IMR-90 (cell line): Measurements from ENCODE around the gene PARP16. TPM values are rescaled to one million over a fixed set of nuclear protein-coding genes. Genes with fewer than 3 reads are reported as not detected.

Experiments used
- ATAC-seq: fragments of 200-7000 bp; cut with Tn5 transposase; 2 replicates; pipeline ENCODE4 v1.9.1; 2020; ENCODE audit warnings: low read depth, mild to moderate bottlenecking, moderate library complexity
- BruUV-seq: library from RNA; stranded (reverse); fragments of 400-500 nt; replicated peaks from 2 replicates; lab custom pipeline; 2021; lab: Mats Ljungman, UMichigan
- CTCF ChIA-PET: fragments of 300-600 bp; formaldehyde crosslinking; extraction: SDS; loops from one replicate; lab custom pipeline; 2021; ENCODE audit warnings: antibody characterized with exemption; lab: Yijun Ruan, JAX
- POLR2A ChIA-PET: fragments of 300-600 bp; sonication (Branson Sonifier 250); formaldehyde crosslinking; loops from one replicate; lab custom pipeline; 2022; ENCODE audit warnings: antibody characterized with exemption; ENCODE audit not compliant: unreplicated experiment; lab: Charles Lee
- DNase-seq: peaks from one replicate; pipeline ENCODE4 v3.0.0; 2013
- H2AFZ ChIP-seq: replicated peaks from 2 replicates; pipeline ENCODE3; 2013; ENCODE audit warnings: low read length, mild to moderate bottlenecking; ENCODE audit not compliant: poor library complexity
- H2AK5ac ChIP-seq: 2 replicates; pipeline ENCODE4 v1.6.1; 2013; ENCODE audit warnings: low read depth, low read length, inconsistent platforms
- H2AK9ac ChIP-seq: replicated peaks from 2 replicates; pipeline ENCODE3; 2013; ENCODE audit warnings: mild to moderate bottlenecking, low read depth, low read length, moderate library complexity; ENCODE audit not compliant: poor library complexity
- H2BK120ac ChIP-seq: 2 replicates; pipeline ENCODE4 v1.6.1; 2013; ENCODE audit warnings: low read depth, low read length, inconsistent platforms
- H2BK15ac ChIP-seq: 3 replicates; pipeline ENCODE4 v1.6.1; 2013; ENCODE audit warnings: low read depth, low read length, inconsistent platforms
- H2BK20ac ChIP-seq: 2 replicates; pipeline ENCODE4 v1.6.1; 2013; ENCODE audit warnings: low read depth, mild to moderate bottlenecking, inconsistent platforms, low read length, moderate library complexity
- H2BK5ac ChIP-seq: 2 replicates; pipeline ENCODE4 v1.6.1; 2013; ENCODE audit warnings: mild to moderate bottlenecking, low read depth, low read length, inconsistent platforms; ENCODE audit not compliant: poor library complexity, severe bottlenecking
- H3K14ac ChIP-seq: replicated peaks from 2 replicates; pipeline ENCODE4 v1.6.1; 2013; ENCODE audit warnings: low read depth, low read length, inconsistent platforms
- H3K18ac ChIP-seq: 2 replicates; pipeline ENCODE4 v1.6.1; 2013; ENCODE audit warnings: low read depth, low read length, control low read depth
- H3K23ac ChIP-seq: 2 replicates; pipeline ENCODE4 v1.6.1; 2013; ENCODE audit warnings: low read depth, low read length, inconsistent platforms
- H3K27ac ChIP-seq: 2 replicates; pipeline ENCODE4 v1.5.1; 2013; ENCODE audit warnings: mild to moderate bottlenecking, control low read depth, low read length; ENCODE audit not compliant: insufficient read depth
- H3K27me3 ChIP-seq: 2 replicates; pipeline ENCODE4 v1.6.1; 2013; ENCODE audit warnings: low read length; ENCODE audit not compliant: control insufficient read depth, insufficient read depth
- H3K36me3 ChIP-seq: 2 replicates; pipeline ENCODE4 v1.6.1; 2013; ENCODE audit warnings: low read length, mixed read lengths; ENCODE audit not compliant: control insufficient read depth, insufficient read depth
- H3K4ac ChIP-seq: 2 replicates; pipeline ENCODE4 v1.6.1; 2013; ENCODE audit warnings: low read depth, low read length, inconsistent platforms
- H3K4me1 ChIP-seq: 2 replicates; pipeline ENCODE4 v1.6.1; 2013; ENCODE audit warnings: low read length, mixed read lengths; ENCODE audit not compliant: control insufficient read depth, insufficient read depth
- H3K4me2 ChIP-seq: 2 replicates; pipeline ENCODE4 v1.6.1; 2013; ENCODE audit warnings: low read depth, mild to moderate bottlenecking, control low read depth, low read length, moderate library complexity
- H3K4me3 ChIP-seq: 2 replicates; pipeline ENCODE4 v1.5.1; 2013; ENCODE audit warnings: low read depth, mild to moderate bottlenecking, control low read depth, low read length, moderate library complexity; ENCODE audit not compliant: insufficient read depth
- H3K56ac ChIP-seq: 2 replicates; pipeline ENCODE4 v1.6.1; 2013; ENCODE audit warnings: low read length, inconsistent platforms; ENCODE audit not compliant: insufficient read depth; ENCODE audit errors: extremely low read depth
- H3K79me1 ChIP-seq, 2 experiments: 2 replicates each; pipeline ENCODE4 v1.6.1; 2013; ENCODE audit warnings: low read length in 2 of 2, inconsistent platforms in 1 of 2, low read depth in 1 of 2
- H3K9ac ChIP-seq: 2 replicates; pipeline ENCODE4 v1.6.1; 2013; ENCODE audit warnings: low read depth, low read length, control low read depth
- H3K9me1 ChIP-seq: 2 replicates; pipeline ENCODE4 v1.6.1; 2013; ENCODE audit warnings: low read length, inconsistent platforms; ENCODE audit not compliant: insufficient read depth
- H3K9me3 ChIP-seq: 2 replicates; pipeline ENCODE4 v1.6.1; 2013; ENCODE audit warnings: low read length; ENCODE audit not compliant: control insufficient read depth, insufficient read depth
- H4K20me1 ChIP-seq: 2 replicates; pipeline ENCODE4 v1.6.1; 2013; ENCODE audit warnings: low read length, inconsistent platforms; ENCODE audit not compliant: insufficient read depth
- H4K5ac ChIP-seq: 2 replicates; pipeline ENCODE4 v1.6.1; 2013; ENCODE audit warnings: mild to moderate bottlenecking, low read depth, low read length, control low read depth
- H4K8ac ChIP-seq, 2 experiments: 2 replicates each; pipeline ENCODE4 v1.6.1; 2013; ENCODE audit warnings: low read depth in 2 of 2, low read length in 2 of 2, control low read depth in 1 of 2, inconsistent platforms in 1 of 2
- H4K91ac ChIP-seq: 2 replicates; pipeline ENCODE4 v1.6.1; 2013; ENCODE audit warnings: low read depth, low read length, inconsistent platforms; ENCODE audit not compliant: insufficient read depth
- BHLHE40 ChIP-seq: fragments of 150-350 bp; IDR thresholded peaks from 2 replicates; pipeline ENCODE4 v1.6.1; 2016; ENCODE audit warnings: mild to moderate bottlenecking, low read depth, low read length
- CHD1 ChIP-seq: IDR thresholded peaks from 2 replicates; pipeline ENCODE4 v1.6.1; 2012; ENCODE audit warnings: low read depth, low read length, improper control_type of control experiment
- CTCF ChIP-seq: conservative IDR thresholded peaks from 2 replicates; pipeline ENCODE4 v1.5.1; 2012; ENCODE audit warnings: mild to moderate bottlenecking, low read depth, low read length, improper control_type of control experiment
- ELK1 ChIP-seq: fragments of 150-350 bp; IDR thresholded peaks from 2 replicates; pipeline ENCODE4 v1.6.1; 2016; ENCODE audit warnings: low read depth, mild to moderate bottlenecking, low read length, moderate library complexity, borderline replicate concordance
- FOS ChIP-seq: fragments of 150-350 bp; IDR thresholded peaks from 2 replicates; pipeline ENCODE4 v1.6.1; 2016; ENCODE audit warnings: low read depth, low read length
- MAFK ChIP-seq: IDR thresholded peaks from 2 replicates; pipeline ENCODE4 v1.6.1; 2012; ENCODE audit warnings: low read depth, low read length, improper control_type of control experiment
- MAZ ChIP-seq: IDR thresholded peaks from 2 replicates; pipeline ENCODE4 v1.6.1; 2012; ENCODE audit warnings: low read depth, mild to moderate bottlenecking, low read length, improper control_type of control experiment, moderate library complexity, borderline replicate concordance
- NFE2L2 ChIP-seq: fragments of 150-350 bp; IDR thresholded peaks from 2 replicates; pipeline ENCODE4 v1.6.1; 2016; ENCODE audit warnings: low read depth, mild to moderate bottlenecking, low read length
- POLR2A ChIP-seq: IDR thresholded peaks from 2 replicates; pipeline ENCODE4 v1.6.1; 2012; ENCODE audit warnings: mild to moderate bottlenecking, low read depth, low read length
- RAD21 ChIP-seq: IDR thresholded peaks from 2 replicates; pipeline ENCODE4 v1.6.1; 2012; ENCODE audit warnings: low read length, improper control_type of control experiment
- RCOR1 ChIP-seq: IDR thresholded peaks from 2 replicates; pipeline ENCODE4 v1.6.1; 2012; ENCODE audit warnings: mild to moderate bottlenecking, low read length, improper control_type of control experiment; ENCODE audit not compliant: insufficient replicate concordance
- RFX5 ChIP-seq: IDR thresholded peaks from 2 replicates; pipeline ENCODE4 v1.8.0; 2012; ENCODE audit warnings: low read depth, mild to moderate bottlenecking, low read length, moderate library complexity
- USF2 ChIP-seq: fragments of 150-350 bp; IDR thresholded peaks from 2 replicates; pipeline ENCODE4 v1.6.1; 2017; ENCODE audit warnings: mild to moderate bottlenecking, antibody characterized with exemption, low read length, low read depth
- WGBS, 2 experiments: methylation state at CpG; one replicate each; pipeline versions ENCODE4 v1.1.5 to v1.1.7; 2013; ENCODE audit warnings: missing lambda C conversion rate in 2 of 2; ENCODE audit not compliant: insufficient read length in 1 of 2; ENCODE audit errors: extremely low coverage in 2 of 2; 5-methylcytosine and 5-hydroxymethylcytosine counted together
- dilution Hi-C: fragments of 300-500 bp; cut with HindIII; formaldehyde crosslinking; loops from one replicate; pipeline ENCODE4 v1.14.3; 2018; ENCODE audit warnings: low sequenced_read_pairs; ENCODE audit not compliant: unreplicated experiment
- in situ Hi-C: fragments of 300-500 bp; cut with MboI; formaldehyde crosslinking; loops from 3 replicates; pipeline ENCODE4 v1.14.3; 2019; ENCODE audit warnings: low sequenced_read_pairs, inconsistent platforms, mixed read lengths
- intact Hi-C: fragments of 100-400 bp; cut with micrococcal nuclease; formaldehyde crosslinking; loops from 2 replicates; pipeline ENCODE4 v1.10.0; 2022
- polyA plus RNA-seq, 3 experiments: library from polyadenylated mRNA; depleted of rRNA; stranded (reverse); fragments of >200 nt; gene quantifications; 2 replicates each; pipeline ENCODE4 v1.2.3, GENCODE V29; 2012; ENCODE audit warnings: low replicate concordance in 1 of 3
- total RNA-seq: library from RNA; depleted of rRNA; stranded (reverse); fragments of >200 nt; gene quantifications from 2 replicates; pipeline ENCODE4 v1.2.3, GENCODE V29; 2012

PARP16 gene
- total and polyA plus RNA-seq, 2 of the 4 experiments (the other 2 are of a cell fraction): 1.3 to 5.0 TPM

- Histone ChIP-seq H2BK15ac (no peak overlapping the region), H4K20me1 (no peaks in the 10 kb centered on the region), H2AK9ac (no peak overlapping the region), H3K27me3 (peaks cover 19% of the 10 kb centered on the region), H3K4me3 (no peak overlapping the region), H2AK5ac (no peak overlapping the region), H3K56ac (no peak overlapping the region), H2AFZ (peak overlapping the region; percentile 14), H3K23ac (no peak overlapping the region), H3K9me1 (no peaks in the 10 kb centered on the region), H3K4me2 (no peak overlapping the region), H3K36me3 (no peaks in the 10 kb centered on the region), H3K4ac (no peak overlapping the region), H4K5ac (no peak overlapping the region), H3K27ac (no peak overlapping the region), H4K8ac (no peak overlapping the region), H2BK20ac (no peak overlapping the region), H3K9me3 (no peaks in the 10 kb centered on the region), H4K91ac (no peak overlapping the region), H2BK5ac (no peak overlapping the region), H2BK120ac (no peak overlapping the region), H3K4me1 (no peaks in the 10 kb centered on the region), H3K18ac (no peak overlapping the region), H3K79me1 (no peaks in the 10 kb centered on the region), H3K9ac (no peak overlapping the region), H3K14ac (no peak overlapping the region)
- no peak for ATAC-seq
- ChIA-PET POLR2A (no interaction called here), CTCF (no interaction called here)
- in situ Hi-C loops (no loop called here), dilution Hi-C loops (no loop called here), intact Hi-C loops (no loop called here)
- no peak for DNase-seq
- 100% methylated on average over 2 of the region's 4 CpGs; no CpG with 5 or more reads in 1 of the 2 experiments for WGBS, 2 experiments
- no TSS peak for BruUV-seq
- TF ChIP-seq MAFK (no peak), MAZ (no peak), CTCF (no peak), USF2 (no peak), RFX5 (no peak), RCOR1 (no peak), BHLHE40 (no peak), NFE2L2 (no peak), ELK1 (no peak), CHD1 (no peak), RAD21 (no peak), POLR2A (no peak), FOS (no peak)
These were observed 63.8 kb downstream of the PARP16 start for GRCh38 chr15:65222891-65223290.
